ENCODE results near the gene TRIO. TPM values are rescaled to one million over a fixed set of nuclear protein-coding genes. Genes with fewer than 3 reads are reported as not detected.

Gene TRIO
- total and polyA plus RNA-seq, 10 of the 15 experiments (the other 5 are each of a cell fraction or from before 2014, with no cell fraction given): 5.1 to 96.4 (median 44.6) TPM

DNA sequence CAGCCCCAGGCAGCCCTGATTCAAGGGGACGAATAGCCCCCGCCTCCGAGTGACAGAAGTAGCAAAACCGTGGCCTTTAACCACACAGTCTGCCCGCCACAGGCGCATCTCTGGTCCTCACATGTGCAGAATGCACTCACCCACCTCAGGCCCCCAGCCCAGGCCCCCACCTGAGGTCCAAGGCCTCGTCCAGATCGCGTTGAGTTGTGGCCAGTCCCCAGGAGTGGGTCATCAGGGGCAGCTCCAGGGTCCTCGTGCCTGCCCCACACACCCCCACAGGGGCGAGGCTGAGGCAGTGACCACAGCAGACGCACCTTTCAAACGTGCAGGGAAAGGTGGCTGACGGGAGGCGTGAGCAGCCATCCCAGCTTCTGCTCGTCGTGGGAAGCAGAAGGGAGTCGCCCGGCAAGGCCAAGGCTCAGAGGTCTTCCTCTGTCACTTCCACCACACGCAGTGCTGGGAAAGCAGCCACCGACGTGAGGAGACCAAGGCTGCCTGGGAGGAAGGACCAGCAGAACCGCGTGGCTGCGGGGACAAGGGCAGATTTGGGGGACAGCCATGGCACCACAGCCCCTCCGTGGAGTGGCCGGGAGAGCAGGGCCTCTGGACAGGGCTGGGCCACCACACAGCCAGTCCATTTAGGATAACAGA is 360.7 kb downstream of the TRIO start:
- H3K4me1 ChIP-seq (ENCODE audit: control insufficient read depth, insufficient read depth, low read length): no peaks in the 10 kb centered on the region
- no peaks in the 10 kb centered on the region for H3K79me2 ChIP-seq (ENCODE audit: control insufficient read depth, insufficient read depth, low read length)
- no peak overlapping the region for H2AFZ ChIP-seq (ENCODE audit: control insufficient read depth, low read depth, low read length)
- TF ChIP-seq BACH1 (IDR thresholded peaks at IDR 0.05; ENCODE audit: borderline replicate concordance) (no peak), POLR2A (IDR thresholded peaks at IDR 0.05; ENCODE audit: low read depth, low read length) (0 out of 2 replicates have a peak, but pooled peaks have one; percentile 11), HDAC6 (IDR thresholded peaks at IDR 0.05; ENCODE audit: unreplicated experiment) (no peak)
- H3K4me2 ChIP-seq (ENCODE audit: control insufficient read depth, insufficient read depth): no peak overlapping the region
- H3K36me3 ChIP-seq (ENCODE audit: control insufficient read depth in 2 of 2, insufficient read depth in 2 of 2, low read length in 1 of 2): peaks cover 14 to 26% of the 10 kb centered on the region in 2 experiments; a peak in 3 of 4 replicates
- no peak overlapping the region for H3K9ac ChIP-seq (ENCODE audit: control insufficient read depth, insufficient read depth, low read length)
- no peaks in the 10 kb centered on the region for H3K9me3 ChIP-seq (replicated peaks; ENCODE audit: control insufficient read depth, insufficient read depth, low read length)
- ATAC-seq (no peak), FAIRE-seq (no peak), DNase-seq (ENCODE audit: low read depth, low spot score) (no peak)
- in situ Hi-C loops (cut with MboI) (no loop called here), intact Hi-C loops (cut with micrococcal nuclease; ENCODE audit: unreplicated experiment) (no loop called here)
- ChIA-PET SMC1A (ENCODE audit: uncharacterized antibody, unreplicated experiment) (no interaction called here), POLR2A (no interaction called here), RAD21 (ENCODE audit: unreplicated experiment) (no interaction called here), CTCF (no interaction called here)
- no peaks in the 10 kb centered on the region for H4K20me1 ChIP-seq (ENCODE audit: control insufficient read depth, insufficient read depth)
- no peaks in the 10 kb centered on the region for H3K27me3 ChIP-seq (replicated peaks in 1 of 2; ENCODE audit: control insufficient read depth in 2 of 2, insufficient read depth in 2 of 2, low read length in 1 of 2)
- WGBS (ENCODE audit: insufficient coverage, insufficient replicate concordance, low lambda C conversion rate, missing lambda C conversion rate): 98% methylated on average over 26 of the region's 27 CpGs
- no peak overlapping the region for H3K27ac ChIP-seq (ENCODE audit: control insufficient read depth, insufficient read depth)
- no peak overlapping the region for H3K4me3 ChIP-seq
- BruUV-seq (replicated peaks): no TSS peak

DNA sequence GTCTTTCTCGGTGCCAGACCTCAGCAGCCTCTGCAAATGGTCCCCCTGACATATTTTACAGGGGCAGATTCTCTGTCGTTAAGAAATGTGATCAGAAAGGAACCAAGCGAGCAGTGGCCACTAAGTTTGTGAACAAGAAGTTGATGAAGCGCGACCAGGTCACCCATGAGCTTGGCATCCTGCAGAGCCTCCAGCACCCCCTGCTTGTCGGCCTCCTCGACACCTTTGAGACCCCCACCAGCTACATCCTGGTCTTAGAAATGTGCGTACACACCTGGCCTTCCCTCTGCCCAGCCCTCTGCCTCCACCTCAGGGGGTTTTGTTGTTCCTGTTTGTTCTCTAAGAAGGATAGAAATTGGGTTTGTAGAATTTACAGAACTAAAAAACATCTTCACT is 361.2 kb downstream of the TRIO start:
- no peak for FAIRE-seq
- intact Hi-C loops (cut with micrococcal nuclease; ENCODE audit: unreplicated experiment) (no loop called here), in situ Hi-C loops (cut with MboI) (no loop called here)
- ChIA-PET POLR2A (no interaction called here), SMC1A (ENCODE audit: uncharacterized antibody, unreplicated experiment) (no interaction called here), RAD21 (ENCODE audit: unreplicated experiment) (no interaction called here), CTCF (interaction anchor here (1.2 kb wide), 1 partner anchor 153 kb away, joined by 3 read pairs; no protein-coding TSS in a partner anchor)
- no TSS peak for BruUV-seq (replicated peaks)
- Histone ChIP-seq H3K27ac (ENCODE audit: control insufficient read depth, insufficient read depth) (no peak overlapping the region), H3K9ac (ENCODE audit: control insufficient read depth, insufficient read depth, low read length) (no peak overlapping the region), H3K4me3 (no peak overlapping the region), H3K79me2 (ENCODE audit: control insufficient read depth, insufficient read depth, low read length) (no peaks in the 10 kb centered on the region), H3K36me3 (ENCODE audit: control insufficient read depth in 2 of 2, insufficient read depth in 2 of 2, low read length in 1 of 2) (peaks cover 12 to 23% of the 10 kb centered on the region in 2 experiments; a peak in 3 of 4 replicates), H3K4me1 (ENCODE audit: control insufficient read depth, insufficient read depth, low read length) (no peaks in the 10 kb centered on the region), H2AFZ (ENCODE audit: control insufficient read depth, low read depth, low read length) (no peak overlapping the region), H3K27me3 (replicated peaks in 1 of 2; ENCODE audit: control insufficient read depth in 2 of 2, insufficient read depth in 2 of 2, low read length in 1 of 2) (no peaks in the 10 kb centered on the region), H3K9me3 (replicated peaks; ENCODE audit: control insufficient read depth, insufficient read depth, low read length) (no peaks in the 10 kb centered on the region), H3K4me2 (ENCODE audit: control insufficient read depth, insufficient read depth) (no peak overlapping the region), H4K20me1 (ENCODE audit: control insufficient read depth, insufficient read depth) (no peaks in the 10 kb centered on the region)
- no peak for ATAC-seq
- DNase-seq (ENCODE audit: low read depth, low spot score): no peak
- WGBS (ENCODE audit: insufficient coverage, insufficient replicate concordance, low lambda C conversion rate, missing lambda C conversion rate): 86% methylated on average over 8 of the region's 8 CpGs
- TF ChIP-seq, protein P1, sequence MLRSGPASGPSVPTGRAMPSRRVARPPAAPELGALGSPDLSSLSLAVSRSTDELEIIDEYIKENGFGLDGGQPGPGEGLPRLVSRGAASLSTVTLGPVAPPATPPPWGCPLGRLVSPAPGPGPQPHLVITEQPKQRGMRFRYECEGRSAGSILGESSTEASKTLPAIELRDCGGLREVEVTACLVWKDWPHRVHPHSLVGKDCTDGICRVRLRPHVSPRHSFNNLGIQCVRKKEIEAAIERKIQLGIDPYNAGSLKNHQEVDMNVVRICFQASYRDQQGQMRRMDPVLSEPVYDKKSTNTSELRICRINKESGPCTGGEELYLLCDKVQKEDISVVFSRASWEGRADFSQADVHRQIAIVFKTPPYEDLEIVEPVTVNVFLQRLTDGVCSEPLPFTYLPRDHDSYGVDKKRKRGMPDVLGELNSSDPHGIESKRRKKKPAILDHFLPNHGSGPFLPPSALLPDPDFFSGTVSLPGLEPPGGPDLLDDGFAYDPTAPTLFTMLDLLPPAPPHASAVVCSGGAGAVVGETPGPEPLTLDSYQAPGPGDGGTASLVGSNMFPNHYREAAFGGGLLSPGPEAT (IDR thresholded peaks at IDR 0.05; ENCODE audit: low read depth): no peak
- TF ChIP-seq FOXK2 (IDR thresholded peaks at IDR 0.05): no peak
- no peak for TF ChIP-seq MTA3 (IDR thresholded peaks at IDR 0.05; ENCODE audit: borderline replicate concordance, low read length)
- no peak for TF ChIP-seq STAT3 (IDR thresholded peaks at IDR 0.05; ENCODE audit: low read depth, low read length)
- no peak for TF ChIP-seq HDAC2 (IDR thresholded peaks at IDR 0.05)
- TF ChIP-seq MXI1 (IDR thresholded peaks at IDR 0.05; ENCODE audit: low read depth, low read length): no peak
- TF ChIP-seq USF1 (IDR thresholded peaks at IDR 0.05; ENCODE audit: borderline replicate concordance, extremely low read length, insufficient read depth, low read depth, low read length): no peak
- TF ChIP-seq SRF (IDR thresholded peaks at IDR 0.05; ENCODE audit: low read depth in 2 of 2, low read length in 2 of 2): no peak
- no peak for TF ChIP-seq SUPT20H (IDR thresholded peaks at IDR 0.05; ENCODE audit: borderline replicate concordance, control insufficient read depth, low read depth, low read length)
- TF ChIP-seq ELK1 (IDR thresholded peaks at IDR 0.05; ENCODE audit: low read depth, low read length): no peak
- TF ChIP-seq RB1 (IDR thresholded peaks at IDR 0.05; ENCODE audit: borderline replicate concordance): no peak
- no peak for TF ChIP-seq JUNB (IDR thresholded peaks at IDR 0.05)
